ELF-1 (cell line): ENCODE results near the gene SFMBT2.
"Not testable (repeated sequence)": the region's sequence is repeated elsewhere in the genome, so short reads cannot be mapped to it uniquely, and the experiment has no call there.

Source experiments
- DNase-seq: peaks from one replicate; pipeline ENCODE4 v3.0.0-alpha.2; 2016; ENCODE audit warnings: low read depth, low spot score

SFMBT2 gene

GRCh38 chr10:7225133-7225532 is 185.7 kb downstream of the SFMBT2 start:
- DNase-seq: no peak

- DNase-seq: no peak
Measured at GRCh38 chr10:7218968-7219367, 191.9 kb downstream of the SFMBT2 start.

- DNase-seq: not testable (repeated sequence)
Measured at GRCh38 chr10:7212696-7213095, 198.1 kb downstream of the SFMBT2 start.

GRCh38 chr10:7211857-7212577 is 198.8 kb downstream of the SFMBT2 start:
- no peak for DNase-seq

GRCh38 chr10:7210516-7210915 is 200.3 kb downstream of the SFMBT2 start:
- DNase-seq: peak; percentile 73

GRCh38 chr10:7209458-7209857 is 201.4 kb downstream of the SFMBT2 start:
- DNase-seq: no peak

- no peak for DNase-seq
Measured at GRCh38 chr10:7206412-7207100, 204.3 kb downstream of the SFMBT2 start.

GRCh38 chr10:7205656-7206055 is 205.2 kb downstream of the SFMBT2 start:
- no peak for DNase-seq

GRCh38 chr10:7202793-7203355 is 208.0 kb downstream of the SFMBT2 start:
- no peak for DNase-seq

- DNase-seq: no peak
Measured at GRCh38 chr10:7199152-7199760, 211.6 kb downstream of the SFMBT2 start.

GRCh38 chr10:7196284-7196683 is 214.6 kb downstream of the SFMBT2 start:
- DNase-seq: no peak

GRCh38 chr10:7195118-7195517 is 215.7 kb downstream of the SFMBT2 start:
- no peak for DNase-seq

- no peak for DNase-seq
Measured at GRCh38 chr10:7194571-7194970, 216.3 kb downstream of the SFMBT2 start.

- DNase-seq: no peak
Measured at GRCh38 chr10:7193369-7193768, 217.5 kb downstream of the SFMBT2 start.

GRCh38 chr10:7192831-7193361 is 217.9 kb downstream of the SFMBT2 start:
- no peak for DNase-seq

GRCh38 chr10:7192061-7192460 is 218.8 kb downstream of the SFMBT2 start:
- DNase-seq: no peak

- DNase-seq: not testable (repeated sequence)
Measured at GRCh38 chr10:7190772-7191171, 220.1 kb downstream of the SFMBT2 start.

GRCh38 chr10:7189909-7190308 is 220.9 kb downstream of the SFMBT2 start:
- DNase-seq: no peak

- no peak for DNase-seq
Measured at GRCh38 chr10:7188456-7189050, 222.3 kb downstream of the SFMBT2 start.

GRCh38 chr10:7186387-7187018 is 224.3 kb downstream of the SFMBT2 start:
- DNase-seq: no peak

GRCh38 chr10:7185367-7185690 is 225.5 kb downstream of the SFMBT2 start:
- no peak for DNase-seq
